Hematopoietic multipotent progenitor cell (in vitro differentiated cells): Measurements from ENCODE around the gene PNCK. TPM values are rescaled to one million over a fixed set of nuclear protein-coding genes. Genes with fewer than 3 reads are reported as not detected.

Source experiments
- DNase-seq, 3 donors: peaks; one replicate each; pipeline ENCODE4 v3.0.0-alpha.2; 2011 to 2015; ENCODE audit warnings: low read depth in 2 of 3, low spot score in 2 of 3
- total RNA-seq: library from RNA; depleted of rRNA; stranded (reverse); fragments of >200 nt; gene quantifications from one replicate; pipeline ENCODE4 v1.2.3, GENCODE V29; 2012

The PNCK gene
- total RNA-seq, 1 donor, result not detected

DNA sequence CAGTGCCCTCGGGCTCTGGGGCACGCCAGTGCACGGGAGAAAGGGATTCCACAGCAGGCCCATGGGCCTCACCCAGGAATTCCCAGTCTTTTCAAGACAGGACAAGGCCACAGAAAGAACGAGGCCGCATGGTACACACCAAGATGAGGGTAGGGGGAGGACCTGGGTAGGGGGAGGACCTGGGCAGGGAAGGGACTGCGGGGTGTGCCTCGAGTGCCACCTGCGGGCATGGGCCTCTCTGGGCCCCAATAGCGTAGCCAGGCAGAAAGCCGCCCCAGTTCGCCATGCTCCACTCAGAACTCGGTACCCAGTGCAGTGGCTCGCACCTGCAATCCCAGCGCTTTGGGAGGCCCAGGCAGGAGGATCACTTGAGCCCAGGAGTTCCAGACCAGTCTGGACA, 40.6 kb downstream of the PNCK start:
- no peak for DNase-seq

DNA sequence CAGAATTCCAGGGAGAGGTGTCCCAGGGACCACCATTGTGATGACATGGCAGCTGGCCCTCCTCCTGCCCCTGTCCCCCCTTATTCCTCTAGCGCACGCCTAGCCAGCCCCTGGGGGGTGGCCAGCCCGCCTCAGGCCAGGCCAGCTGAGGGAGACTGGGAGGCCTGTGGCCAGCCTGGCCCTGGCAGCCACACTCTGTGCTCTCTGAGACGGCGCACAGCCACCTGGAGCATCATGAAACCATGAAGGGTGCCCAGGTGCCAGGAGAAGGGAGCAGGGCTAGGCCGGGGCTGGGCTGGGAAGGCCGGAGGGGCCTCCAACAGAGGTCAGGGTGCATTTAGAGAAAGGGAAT, 41.0 kb downstream of the PNCK start:
- DNase-seq, result no peak

DNA sequence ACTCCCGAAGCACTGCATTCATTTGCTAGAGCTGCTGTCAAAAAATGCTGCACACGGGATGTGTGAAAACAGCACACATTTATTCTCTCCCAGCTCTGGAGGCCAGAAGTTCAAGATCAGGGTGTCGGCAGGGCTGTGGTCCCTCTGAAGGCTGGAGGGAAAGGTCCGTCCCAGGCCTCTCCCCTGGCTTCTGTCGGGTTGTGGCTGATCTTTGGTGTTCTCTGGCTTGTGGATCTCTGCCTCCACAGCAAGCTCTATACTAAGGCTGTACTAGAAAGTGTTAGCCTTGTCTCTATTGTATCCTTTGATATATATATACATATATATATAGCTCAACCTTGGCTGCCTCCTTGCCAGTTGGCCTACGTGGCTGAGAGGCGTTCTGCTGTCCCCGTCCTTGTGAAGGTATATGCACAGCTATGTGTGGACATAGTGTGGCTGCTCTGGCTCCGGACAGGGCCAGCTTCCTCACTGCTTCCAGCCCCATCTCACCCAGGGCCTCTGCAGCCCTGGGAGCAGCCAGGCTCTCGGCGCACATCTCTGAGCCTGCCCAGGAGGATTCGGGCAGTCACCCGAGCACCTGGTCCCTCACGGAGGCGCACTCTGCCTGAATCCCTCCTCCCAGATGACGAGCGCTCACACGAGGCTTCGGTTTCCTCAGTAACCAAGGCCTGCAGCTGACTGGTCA, 41.6 kb downstream of the PNCK start:
- no peak for DNase-seq

DNA sequence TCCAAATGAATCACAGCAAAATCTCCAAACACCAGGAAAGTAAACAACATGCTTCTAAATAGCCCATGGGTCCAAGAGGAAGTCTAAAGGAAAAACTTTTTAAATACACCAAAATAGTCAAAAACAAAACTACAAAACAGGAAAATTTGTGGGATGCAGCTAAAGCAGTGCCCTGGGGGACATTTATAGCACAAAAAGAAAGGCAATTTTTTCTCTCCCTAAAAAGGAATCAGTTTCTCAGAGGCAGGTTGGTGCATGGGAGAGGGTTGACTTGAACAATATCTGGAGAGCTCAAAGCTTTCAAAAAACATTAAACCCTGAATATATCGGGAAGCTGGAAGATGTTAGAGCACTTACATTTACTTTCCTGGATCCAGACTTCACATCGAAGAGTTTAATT, 42.3 kb downstream of the PNCK start:
- no peak for DNase-seq

DNA sequence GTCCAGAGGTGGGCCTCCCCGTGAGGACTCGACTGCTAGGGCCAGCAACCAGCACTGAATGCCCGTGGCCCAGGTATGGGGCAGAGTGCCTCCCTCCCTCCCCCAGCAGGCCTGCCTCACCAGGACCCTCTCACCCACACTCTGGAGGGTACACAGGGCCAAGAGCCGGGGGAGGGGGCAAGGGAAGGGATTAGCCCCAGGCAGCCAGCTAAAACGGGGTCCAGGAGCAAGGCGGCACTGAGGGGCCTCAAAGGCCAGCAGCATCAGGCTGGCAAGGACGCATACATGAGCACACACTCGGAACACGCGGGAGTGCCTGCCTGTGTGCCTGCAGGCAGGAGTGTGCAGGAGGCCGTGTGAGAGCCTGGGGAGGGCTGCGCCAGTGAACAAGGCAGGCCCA, 44.9 kb downstream of the PNCK start:
- no peak for DNase-seq

DNA sequence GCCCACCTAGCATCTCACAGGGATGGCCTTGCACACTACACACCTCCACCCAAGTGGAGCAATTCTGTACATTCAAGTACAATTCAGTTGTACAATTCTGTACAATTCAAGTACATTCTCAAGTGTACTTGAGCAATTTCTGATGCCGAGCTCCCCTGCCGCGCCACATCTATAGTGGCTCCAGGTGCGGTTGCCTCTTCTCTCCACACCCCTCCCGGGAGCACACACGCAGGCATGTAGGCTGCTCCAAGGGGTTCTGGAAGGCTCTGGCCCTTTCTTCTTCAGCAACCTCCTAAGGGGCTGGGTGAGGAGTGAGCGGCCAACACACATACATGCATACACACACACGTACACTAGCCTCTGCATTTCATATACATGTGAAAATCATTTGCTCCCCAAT, 45.5 kb downstream of the PNCK start:
- no peak for DNase-seq

DNA sequence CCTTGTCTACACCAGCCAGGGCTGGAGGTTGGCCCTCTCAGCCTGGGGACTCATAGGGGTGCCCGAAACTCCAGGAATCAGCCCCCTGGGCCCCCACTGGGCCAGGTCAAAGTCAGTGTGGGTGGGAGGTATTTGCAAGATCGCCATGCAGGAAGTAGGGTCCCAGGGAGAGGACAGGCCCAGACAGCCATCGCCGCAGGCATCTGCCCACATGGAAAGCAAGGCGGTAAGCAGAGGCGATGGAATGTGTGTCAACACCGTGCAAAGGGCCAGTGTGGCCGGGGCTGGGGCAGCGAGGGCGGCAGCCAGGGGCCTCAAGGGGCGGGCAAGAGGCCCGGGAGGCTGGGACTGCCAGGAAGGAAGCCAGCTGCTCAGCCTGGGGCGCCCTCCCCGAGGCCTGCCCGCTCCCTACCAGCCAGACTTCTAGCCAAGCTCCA, 45.9 kb downstream of the PNCK start:
- DNase-seq, result no peak

DNA sequence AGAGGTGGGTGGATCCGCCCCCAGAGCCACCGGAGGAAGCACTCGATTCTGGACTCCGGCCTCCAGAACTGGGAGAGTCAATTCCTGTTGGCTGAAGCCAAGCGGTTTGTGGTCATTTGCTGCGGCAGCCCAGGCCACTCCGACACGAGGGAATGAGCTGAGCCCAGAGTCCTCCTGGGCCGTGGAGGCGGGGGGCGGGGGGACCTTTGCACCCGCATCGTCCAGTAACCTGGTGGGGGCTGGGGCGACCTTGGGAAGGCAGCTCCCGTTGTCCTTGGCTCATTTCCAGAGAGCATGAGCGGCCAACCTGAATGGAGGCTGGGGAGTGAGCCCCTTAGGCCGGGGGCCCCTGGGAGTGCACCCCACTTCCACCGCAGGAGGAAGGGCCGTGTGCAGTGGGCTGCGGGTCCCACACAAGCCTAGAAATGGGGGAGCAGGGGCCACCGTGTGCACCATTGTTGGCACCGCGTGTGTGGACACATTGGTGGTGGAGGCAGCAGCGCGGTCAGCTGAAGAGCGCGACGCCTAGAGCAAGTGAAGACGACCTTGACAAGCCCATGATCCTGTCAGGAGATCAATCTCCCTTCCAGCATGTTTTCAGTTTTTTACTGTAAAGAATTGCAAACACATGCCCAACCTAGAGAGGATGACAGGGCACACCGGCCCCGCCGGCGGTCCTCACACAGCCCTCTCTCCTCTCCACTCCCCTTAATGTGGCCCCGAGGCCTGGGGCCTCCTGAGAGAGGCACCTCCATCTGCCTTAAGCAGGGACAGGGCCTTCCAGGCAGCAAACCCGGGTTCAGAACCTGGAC, 46.5 kb downstream of the PNCK start:
- DNase-seq, result no peak

DNA sequence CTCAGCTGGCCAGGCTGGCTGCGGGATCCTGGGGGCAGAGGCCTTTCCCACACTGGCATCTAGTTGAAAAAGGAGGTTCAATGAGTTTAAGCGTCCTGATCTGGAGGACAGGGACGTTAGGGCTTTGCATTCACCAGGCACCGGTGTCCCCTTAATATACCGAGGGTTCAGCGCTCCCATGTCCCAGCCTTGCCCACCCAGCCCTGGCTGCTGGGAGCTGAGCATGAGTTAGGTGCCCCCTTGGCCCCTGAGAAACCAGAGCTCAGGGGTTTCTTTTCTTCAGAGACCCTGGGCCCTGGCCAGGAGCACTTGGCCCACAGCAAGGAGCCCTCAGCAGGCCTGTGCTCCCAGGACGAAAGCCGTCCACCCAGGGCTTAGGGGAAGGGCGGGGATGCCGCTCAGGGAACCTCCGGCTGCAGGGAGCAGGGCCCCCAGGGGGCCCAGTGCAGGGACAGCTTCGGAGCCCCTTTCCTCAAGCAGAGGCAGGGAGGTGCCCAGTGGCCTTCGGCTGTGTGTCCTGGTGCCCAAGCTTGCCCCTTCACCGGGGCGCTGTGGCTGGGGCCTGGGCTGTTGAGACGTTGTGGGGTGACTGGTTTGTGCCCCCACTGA, 47.5 kb downstream of the PNCK start:
- no peak for DNase-seq

DNA sequence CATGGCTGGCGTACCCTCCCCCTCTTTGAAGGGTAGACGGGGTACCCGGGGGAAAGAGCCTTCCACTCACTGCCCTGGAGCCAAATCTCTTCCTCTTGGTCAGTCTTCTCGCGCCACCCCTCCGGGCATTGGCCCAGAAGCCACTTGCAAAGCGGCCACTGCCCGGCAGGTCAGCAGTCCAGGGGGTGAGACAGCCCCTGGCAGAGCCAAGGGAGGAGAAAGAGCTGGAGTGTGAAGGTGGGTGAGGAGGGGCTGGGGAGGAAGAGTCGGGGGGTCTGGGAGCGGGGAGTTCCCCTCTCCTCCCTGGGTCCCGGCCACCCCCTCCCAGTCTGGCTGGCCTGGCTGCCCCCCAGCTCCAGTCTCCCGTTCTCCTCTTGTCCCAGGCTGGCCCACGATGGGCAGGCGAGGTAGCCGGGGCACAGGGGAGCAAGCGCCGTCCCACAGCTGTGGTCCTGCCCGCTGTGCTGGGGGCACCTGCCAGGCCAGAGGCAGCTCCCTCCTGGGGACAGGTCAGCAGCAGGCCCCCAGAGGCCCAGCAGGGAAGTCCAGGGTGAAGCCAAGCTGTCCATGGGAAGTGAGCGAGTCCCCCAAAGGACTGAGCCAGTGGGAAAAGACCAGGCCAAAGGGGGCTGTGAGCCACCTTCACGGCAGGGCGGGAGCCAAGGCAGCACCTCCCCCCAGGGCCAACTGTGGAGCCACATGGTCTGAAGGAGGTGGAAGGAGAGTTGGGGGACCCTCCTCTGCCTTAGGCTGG, 48.2 kb downstream of the PNCK start:
- DNase-seq, result no peak

DNA sequence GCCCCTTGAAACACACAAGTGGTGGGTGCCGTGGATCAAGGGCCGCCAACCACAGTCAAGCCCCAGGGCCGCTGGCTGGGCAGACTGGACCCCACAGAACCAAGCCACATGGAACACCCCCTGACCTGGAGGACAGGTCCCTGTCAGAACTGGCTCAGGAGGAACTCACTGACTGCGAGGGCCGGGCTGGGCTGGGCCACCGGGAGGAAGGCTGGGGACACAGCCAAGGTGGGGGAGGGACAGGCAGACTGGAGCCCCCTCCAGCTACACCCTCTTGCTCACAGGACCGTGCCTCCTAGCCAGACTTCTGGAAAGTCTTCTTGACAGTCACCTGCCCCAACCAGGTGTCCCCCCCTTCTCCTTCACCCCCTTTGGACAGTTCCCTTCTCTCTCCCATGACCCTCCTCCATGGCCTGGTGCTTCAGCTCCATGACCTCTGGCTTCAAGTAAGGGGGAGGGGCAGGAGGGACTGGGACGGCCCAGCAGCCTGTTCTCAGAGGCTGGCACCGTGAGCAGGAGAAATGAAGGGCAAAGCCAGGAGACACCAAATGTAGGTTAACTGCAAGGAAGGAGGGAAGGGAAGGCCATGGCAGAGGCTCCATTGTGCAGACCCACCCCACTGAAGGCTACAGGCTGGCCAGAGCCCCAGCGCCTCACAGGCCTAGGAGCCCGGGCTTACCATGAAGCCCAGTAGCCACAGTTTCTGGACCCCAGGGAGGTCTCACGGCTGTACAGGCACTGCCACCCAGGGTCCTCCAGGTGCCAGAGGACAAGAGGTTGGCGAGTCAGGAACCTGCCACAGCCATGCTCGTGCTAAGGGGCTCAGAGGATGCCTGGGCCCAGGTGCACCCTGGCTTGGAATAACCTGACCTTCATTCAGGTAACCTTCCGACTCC, 49.2 kb downstream of the PNCK start:
- DNase-seq, result no peak

DNA sequence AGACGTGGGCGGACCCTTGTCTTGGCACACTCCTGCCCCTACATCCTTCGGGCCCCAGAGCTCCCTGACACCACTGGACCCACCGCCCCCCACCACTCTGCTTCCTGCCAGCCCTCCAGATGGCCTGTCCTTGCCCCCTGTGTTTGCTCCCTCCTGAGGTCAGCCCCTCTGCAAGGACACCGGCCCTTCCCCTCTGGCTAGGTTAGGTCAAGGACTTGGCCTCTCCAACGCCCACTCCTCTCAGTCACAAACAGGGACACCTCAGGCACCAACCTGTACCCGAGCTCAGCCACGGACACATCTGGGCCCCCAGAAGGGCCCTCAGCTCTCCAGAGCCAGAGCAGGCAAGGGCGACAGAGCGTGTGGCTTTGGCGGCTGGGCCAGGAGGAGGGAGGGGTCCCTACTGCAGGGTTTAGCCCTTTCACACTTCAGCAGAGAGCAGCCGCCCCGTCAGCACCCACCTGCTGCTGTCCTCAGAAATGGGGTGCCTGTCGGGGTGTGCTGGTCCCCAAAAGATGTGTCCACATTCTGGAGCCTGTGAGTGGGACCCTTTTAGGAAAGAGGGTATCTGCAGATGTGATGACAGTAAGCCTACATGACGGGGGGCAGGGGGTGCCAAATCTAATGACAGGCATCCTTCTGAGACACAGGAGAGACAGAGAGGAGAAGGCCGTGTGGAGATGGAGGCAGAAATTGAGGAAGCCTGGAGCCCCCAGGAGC, 50.1 kb downstream of the PNCK start:
- DNase-seq, result no peak

DNA sequence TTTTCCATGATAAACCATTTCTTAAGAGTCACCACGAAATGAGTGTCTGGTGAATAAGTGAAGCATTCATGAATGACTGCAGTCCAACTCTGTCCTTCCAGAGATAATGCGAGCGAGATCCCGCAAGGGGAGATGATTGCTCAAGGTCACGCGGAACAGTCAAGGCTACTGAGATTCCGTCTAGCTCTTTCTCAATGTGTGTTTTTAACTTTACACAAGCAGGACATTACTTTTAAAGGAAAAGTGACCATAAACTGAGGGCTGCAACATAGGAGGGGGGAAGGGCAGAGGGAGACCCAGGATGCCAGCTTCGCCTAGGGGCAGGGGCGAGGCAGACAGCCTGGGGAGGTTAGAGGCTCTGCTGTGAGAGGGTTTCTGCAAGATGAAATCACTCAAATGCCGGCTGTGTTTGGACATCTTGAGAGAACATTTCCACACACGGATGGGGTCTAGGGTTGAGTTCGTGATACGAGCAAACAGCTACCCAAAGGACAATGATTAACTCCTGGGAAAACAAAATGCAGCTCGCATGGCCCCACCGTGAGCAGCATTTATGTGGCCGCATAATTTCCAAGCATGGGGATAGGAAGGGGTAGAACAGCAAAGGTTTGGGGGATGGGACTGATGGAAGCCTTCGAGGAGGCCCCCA, 50.8 kb downstream of the PNCK start:
- DNase-seq, result no peak

DNA sequence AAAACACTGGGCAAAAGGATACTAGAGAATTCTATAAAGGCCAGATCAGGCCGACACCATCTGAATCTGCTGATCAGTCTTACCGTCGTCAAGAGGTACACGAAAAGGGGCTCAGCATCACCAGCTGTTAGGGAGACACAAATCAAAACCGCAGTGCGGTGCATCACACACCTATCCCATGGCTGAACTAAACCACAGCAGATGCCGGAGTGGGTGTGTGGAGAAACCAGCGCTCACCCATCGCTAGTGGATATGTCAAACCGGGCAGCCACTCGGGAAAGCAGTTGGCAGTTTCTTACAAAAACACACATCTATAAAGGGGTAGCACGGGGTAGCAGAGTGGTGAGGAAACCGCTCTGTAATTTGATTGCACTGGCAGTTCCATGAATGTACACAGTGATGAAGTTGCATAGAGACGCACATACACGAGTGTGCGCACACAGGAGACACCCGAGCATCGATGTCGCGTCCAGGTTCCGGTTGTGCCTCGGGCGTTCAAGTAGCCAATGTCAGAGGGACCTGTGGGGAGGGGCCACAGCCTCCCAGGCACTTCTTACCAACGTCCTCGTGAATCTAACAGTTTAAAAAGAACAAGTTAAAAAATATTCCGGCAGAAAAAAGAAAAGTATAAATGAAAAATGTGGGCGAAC, 51.5 kb downstream of the PNCK start:
- DNase-seq, result no peak

DNA sequence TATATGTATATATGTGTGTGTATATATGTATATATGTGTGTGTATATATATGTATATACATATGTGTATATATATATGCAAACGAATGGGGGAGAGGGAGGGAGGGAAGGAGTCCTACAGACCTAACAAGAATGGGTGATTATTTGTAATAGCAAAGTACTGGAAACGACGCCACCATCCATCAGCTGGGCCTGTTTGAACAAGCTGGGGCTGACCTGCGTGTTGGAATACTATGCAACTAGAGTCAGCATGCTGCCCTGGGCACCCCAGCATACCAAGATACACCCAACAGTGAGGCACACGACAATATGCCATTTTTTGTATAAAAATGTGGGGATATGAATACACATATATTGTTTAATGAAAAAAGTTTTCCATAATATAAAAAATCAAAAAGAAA, 53.0 kb downstream of the PNCK start:
- no peak for DNase-seq
